Sigmoid colon (tissue), 3 donors: Measurements from ENCODE around the gene PRPF4.

Experiments used
- POLR2A ChIP-seq, 2 donors: fragments of 450-650 bp; IDR thresholded peaks; one replicate each; pipeline ENCODE4 v1.6.1; 2016; ENCODE audit warnings: antibody characterized with exemption in 2 of 2, mild to moderate bottlenecking in 2 of 2, moderate library complexity in 2 of 2
- TF ChIP-seq, protein P1 (sequence below), 4 experiments: fragments of 450-650 bp in 3 of 4; fragments of 200-600 bp in 1 of 4; IDR thresholded peaks; one replicate each; pipeline ENCODE4 v1.5.1; 2016 to 2019; ENCODE audit warnings: antibody characterized with exemption in 4 of 4, mild to moderate bottlenecking in 3 of 4, moderate library complexity in 2 of 4

DNA sequence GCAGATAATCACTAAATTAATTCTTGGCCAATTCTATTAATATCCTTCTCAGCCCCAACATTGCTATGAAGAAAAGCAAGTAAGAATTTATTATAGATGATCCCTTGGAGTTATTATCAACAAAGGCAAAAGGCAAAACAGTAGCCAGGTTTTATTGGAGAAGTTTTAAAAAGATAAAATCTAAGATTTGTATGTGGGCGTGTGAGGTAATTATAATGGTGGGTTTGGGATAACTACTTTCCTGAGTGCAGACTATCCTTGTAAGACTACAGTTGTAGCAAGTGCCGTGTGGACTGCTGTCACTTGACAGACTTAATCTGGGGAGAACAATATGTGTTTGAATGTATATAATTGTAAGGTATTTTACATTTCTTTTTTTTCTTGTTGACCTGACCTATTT is 30.9 kb upstream of the PRPF4 start:
- no peak for TF ChIP-seq POLR2A (IDR thresholded peaks at IDR 0.05)
- TF ChIP-seq, protein P1, sequence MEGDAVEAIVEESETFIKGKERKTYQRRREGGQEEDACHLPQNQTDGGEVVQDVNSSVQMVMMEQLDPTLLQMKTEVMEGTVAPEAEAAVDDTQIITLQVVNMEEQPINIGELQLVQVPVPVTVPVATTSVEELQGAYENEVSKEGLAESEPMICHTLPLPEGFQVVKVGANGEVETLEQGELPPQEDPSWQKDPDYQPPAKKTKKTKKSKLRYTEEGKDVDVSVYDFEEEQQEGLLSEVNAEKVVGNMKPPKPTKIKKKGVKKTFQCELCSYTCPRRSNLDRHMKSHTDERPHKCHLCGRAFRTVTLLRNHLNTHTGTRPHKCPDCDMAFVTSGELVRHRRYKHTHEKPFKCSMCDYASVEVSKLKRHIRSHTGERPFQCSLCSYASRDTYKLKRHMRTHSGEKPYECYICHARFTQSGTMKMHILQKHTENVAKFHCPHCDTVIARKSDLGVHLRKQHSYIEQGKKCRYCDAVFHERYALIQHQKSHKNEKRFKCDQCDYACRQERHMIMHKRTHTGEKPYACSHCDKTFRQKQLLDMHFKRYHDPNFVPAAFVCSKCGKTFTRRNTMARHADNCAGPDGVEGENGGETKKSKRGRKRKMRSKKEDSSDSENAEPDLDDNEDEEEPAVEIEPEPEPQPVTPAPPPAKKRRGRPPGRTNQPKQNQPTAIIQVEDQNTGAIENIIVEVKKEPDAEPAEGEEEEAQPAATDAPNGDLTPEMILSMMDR (IDR thresholded peaks at IDR 0.05): no peak
